T-cell (primary cell): Measurements from ENCODE around the gene DTX4. TPM values are rescaled to one million over a fixed set of nuclear protein-coding genes. Genes with fewer than 3 reads are reported as not detected.

ENCODE experiments used
- ATAC-seq, 4 experiments: fragments of 200-7000 bp in 3 of 4; fragments of 150-1000 bp in 1 of 4; cut with Tn5 transposase; replicated peaks in 1 of 4; 1 replicate in 3 of 4; 2 replicates in 1 of 4; pipeline ENCODE4 v1.10.0; 2021; ENCODE audit warnings: moderate library complexity in 3 of 4, mild to moderate bottlenecking in 2 of 4, moderate number of reproducible peaks in 1 of 4
- CTCF ChIA-PET, 2 donors: fragments of 300-600 bp; sonication (Branson Sonifier 250); formaldehyde crosslinking; loops; one replicate each; lab custom pipeline; 2022; ENCODE audit warnings: antibody characterized with exemption in 2 of 2; lab: Charles Lee
- POLR2A ChIA-PET, 2 donors: fragments of 300-600 bp; sonication (Branson Sonifier 250); formaldehyde crosslinking; loops; one replicate each; lab custom pipeline; 2022; ENCODE audit warnings: antibody characterized with exemption in 2 of 2; lab: Charles Lee
- DNase-seq, 35 experiments: peaks; one replicate each; pipeline versions ENCODE4 v3.0.0 to v3.0.0-alpha.2; 2013 to 2023
- H3K27ac ChIP-seq: one replicate; pipeline ENCODE4 v1.5.1; 2013; ENCODE audit warnings: low read length
- H3K27me3 ChIP-seq, 2 experiments: replicated peaks in 1 of 2; 1 replicate in 1 of 2; 2 replicates in 1 of 2; pipeline versions ENCODE4 v1.6.1 to v1.7.0; 2013; ENCODE audit warnings: low read length in 1 of 2, mixed read lengths in 1 of 2; ENCODE audit not compliant: control insufficient read depth in 2 of 2, insufficient read depth in 2 of 2; ENCODE audit errors: extremely low read depth in 1 of 2
- H3K36me3 ChIP-seq, 2 donors: 1 replicate in 1 of 2; 2 replicates in 1 of 2; pipeline versions ENCODE4 v1.6.1 to v1.7.0; 2013; ENCODE audit warnings: low read length in 1 of 2; ENCODE audit not compliant: control insufficient read depth in 2 of 2, insufficient read depth in 1 of 2; ENCODE audit errors: extremely low read depth in 1 of 2
- H3K4me1 ChIP-seq, 2 experiments: 1 replicate in 1 of 2; 2 replicates in 1 of 2; pipeline versions ENCODE4 v1.6.1 to v1.7.0; 2013; ENCODE audit warnings: low read length in 2 of 2, mixed read lengths in 1 of 2; ENCODE audit not compliant: insufficient read depth in 2 of 2, control insufficient read depth in 1 of 2; ENCODE audit errors: extremely low read depth in 1 of 2
- H3K4me3 ChIP-seq, 2 donors: 1 replicate in 1 of 2; 2 replicates in 1 of 2; pipeline versions ENCODE4 v1.5.1 to v1.7.0; 2013; ENCODE audit warnings: mild to moderate bottlenecking in 2 of 2, low read length in 1 of 2, moderate library complexity in 1 of 2; ENCODE audit not compliant: control insufficient read depth in 1 of 2; ENCODE audit errors: extremely low read depth in 1 of 2
- H3K9me3 ChIP-seq: 2 replicates; pipeline ENCODE4 v1.7.0; 2013
- H3K27ac Mint-ChIP-seq, 2 donors: one replicate each; pipeline ENCODE4 v1.8.0; 2020 to 2021; ENCODE audit warnings: mild to moderate bottlenecking in 2 of 2, mixed read lengths in 2 of 2
- H3K27me3 Mint-ChIP-seq, 2 donors: one replicate each; pipeline ENCODE4 v1.8.0; 2021 to 2022; ENCODE audit warnings: mixed read lengths in 2 of 2
- H3K36me3 Mint-ChIP-seq: one replicate; pipeline ENCODE4 v1.8.0; 2021; ENCODE audit warnings: mixed read lengths
- H3K4me1 Mint-ChIP-seq, 3 donors: one replicate each; pipeline ENCODE4 v1.8.0; 2020 to 2022; ENCODE audit warnings: mixed read lengths in 3 of 3, mild to moderate bottlenecking in 1 of 3
- H3K4me3 Mint-ChIP-seq, 3 donors: one replicate each; pipeline ENCODE4 v1.8.0; 2020 to 2022; ENCODE audit warnings: mild to moderate bottlenecking in 3 of 3, mixed read lengths in 3 of 3, moderate library complexity in 3 of 3
- H3K9me3 Mint-ChIP-seq, 3 donors: one replicate each; pipeline ENCODE4 v1.8.0; 2020 to 2022; ENCODE audit warnings: mixed read lengths in 3 of 3
- WGBS: methylation state at CpG from one replicate; pipeline ENCODE4 v1.1.5; 2013; ENCODE audit warnings: missing lambda C conversion rate; ENCODE audit not compliant: insufficient coverage; 5-methylcytosine and 5-hydroxymethylcytosine counted together
- total RNA-seq, 35 experiments: library from RNA in 6 of 35; stranded (reverse) in 6 of 35; fragments of 120-200 nt in 1 of 35; gene quantifications; one replicate each; pipeline versions ENCODE4 v1.2.1 to v1.2.4 and lab custom pipeline; 2013 to 2026

DTX4 gene
- total RNA-seq, 5 donors from 2014 or later (not counting 1 experiment from before 2014, with no cell fraction given): 0.70 to 3.7 (median 2.1) TPM

GRCh38 chr11:59174664-59175033 lies 2.7 kb downstream of the DTX4 start:
- Histone ChIP-seq H3K9me3 (no peaks in the 10 kb centered on the region), H3K27ac (no peak overlapping the region), H3K4me1 (peaks cover 2 to 19% of the 10 kb centered on the region in 2 experiments), H3K4me3 (no peak overlapping the region), H3K36me3 (no peaks in the 10 kb centered on the region), H3K27me3 (peaks cover 0 to 10% of the 10 kb centered on the region in 2 experiments)
- no peak overlapping the region for H3K4me3 Mint-ChIP-seq
- no peak overlapping the region for H3K27ac Mint-ChIP-seq
- peaks cover 6 to 7% of the 10 kb centered on the region in 2 donors for H3K27me3 Mint-ChIP-seq
- CTCF ChIA-PET: interaction anchor here (0.7 to 2.2 kb wide), 6 partner anchors 12 to 91 kb away, joined by 3 to 7 read pairs (median 3); no protein-coding TSS in a partner anchor
- 82% methylated on average over 6 of the region's 7 CpGs for WGBS
- no peaks in the 10 kb centered on the region for H3K36me3 Mint-ChIP-seq
- peaks cover 0 to 4% (median 4%) of the 10 kb centered on the region in 3 donors for H3K9me3 Mint-ChIP-seq
- ATAC-seq (no peak), DNase-seq (no peak)
- peaks cover 7 to 14% (median 9%) of the 10 kb centered on the region in 3 donors for H3K4me1 Mint-ChIP-seq
- POLR2A ChIA-PET: no interaction called here

- DNase-seq (no peak), ATAC-seq (no peak)
- ChIA-PET CTCF (interaction anchor here (1.1 to 2.2 kb wide), 5 partner anchors 11 to 91 kb away, joined by 3 to 7 read pairs (median 3); no protein-coding TSS in a partner anchor), POLR2A (no interaction called here)
- Mint-ChIP-seq H3K9me3 (peaks cover 0 to 7% (median 4%) of the 10 kb centered on the region in 3 donors), H3K36me3 (no peaks in the 10 kb centered on the region), H3K27ac (peak overlapping the region in 1 of 2 donors; percentile 41), H3K4me1 (peaks cover 7 to 14% (median 9%) of the 10 kb centered on the region in 3 donors), H3K27me3 (peaks cover 6 to 7% of the 10 kb centered on the region in 2 donors), H3K4me3 (no peak overlapping the region)
- WGBS: 57% methylated on average over 1 of the region's 4 CpGs
- H3K4me3 ChIP-seq: no peak overlapping the region
- H3K4me1 ChIP-seq: peaks cover 2 to 19% of the 10 kb centered on the region in 2 experiments
- peaks cover 0 to 10% of the 10 kb centered on the region in 2 experiments for H3K27me3 ChIP-seq
- no peak overlapping the region for H3K27ac ChIP-seq
- H3K9me3 ChIP-seq: no peaks in the 10 kb centered on the region
- no peaks in the 10 kb centered on the region for H3K36me3 ChIP-seq
Observed at GRCh38 chr11:59175091-59175501, 3.2 kb downstream of the DTX4 start.

GRCh38 chr11:59176330-59176729 lies 4.4 kb downstream of the DTX4 start:
- Histone ChIP-seq H3K36me3 (no peaks in the 10 kb centered on the region), H3K27me3 (peaks cover 0 to 10% of the 10 kb centered on the region in 2 experiments), H3K4me1 (peaks cover 2 to 18% of the 10 kb centered on the region in 2 experiments), H3K27ac (no peak overlapping the region), H3K9me3 (no peaks in the 10 kb centered on the region), H3K4me3 (no peak overlapping the region)
- Mint-ChIP-seq H3K4me3 (no peak overlapping the region), H3K4me1 (peaks cover 7 to 14% (median 9%) of the 10 kb centered on the region in 3 donors), H3K9me3 (peaks cover 0 to 7% (median 4%) of the 10 kb centered on the region in 3 donors), H3K36me3 (no peaks in the 10 kb centered on the region), H3K27me3 (peaks cover 6 to 7% of the 10 kb centered on the region in 2 donors), H3K27ac (no peak overlapping the region)
- WGBS: 82% methylated on average over 5 of the region's 7 CpGs
- ChIA-PET CTCF (no interaction called here), POLR2A (interaction anchor here in 1 of 2 donors (0.6 kb wide), 1 partner anchor 9 kb away, joined by 3 read pairs; no protein-coding TSS in a partner anchor)
- no peak for ATAC-seq
- no peak for DNase-seq

- no peak overlapping the region for H3K4me3 Mint-ChIP-seq
- Histone ChIP-seq H3K9me3 (no peaks in the 10 kb centered on the region), H3K4me1 (peaks cover 0 to 4% of the 10 kb centered on the region in 2 experiments), H3K27ac (no peak overlapping the region), H3K4me3 (no peak overlapping the region), H3K36me3 (no peaks in the 10 kb centered on the region), H3K27me3 (peaks cover 0 to 4% of the 10 kb centered on the region in 2 experiments)
- no peak overlapping the region for H3K27ac Mint-ChIP-seq
- DNase-seq (no peak), ATAC-seq (no peak)
- no peaks in the 10 kb centered on the region for H3K27me3 Mint-ChIP-seq
- peaks cover 0 to 7% (median under 1%) of the 10 kb centered on the region in 3 donors for H3K4me1 Mint-ChIP-seq
- peaks cover 0 to 7% (median 4%) of the 10 kb centered on the region in 3 donors for H3K9me3 Mint-ChIP-seq
- ChIA-PET CTCF (interaction anchor here in 1 of 2 donors (1.0 kb wide), 1 partner anchor 43 kb away, joined by 3 read pairs; no protein-coding TSS in a partner anchor), POLR2A (no interaction called here)
- H3K36me3 Mint-ChIP-seq: peaks cover 5% of the 10 kb centered on the region
Observed at GRCh38 chr11:59178402-59178801, 6.5 kb downstream of the DTX4 start.

- Mint-ChIP-seq H3K36me3 (peaks cover 5% of the 10 kb centered on the region), H3K27ac (no peak overlapping the region), H3K4me1 (peaks cover 0 to 4% (median 0%) of the 10 kb centered on the region in 3 donors), H3K27me3 (no peaks in the 10 kb centered on the region), H3K9me3 (peaks cover 0 to 7% (median 4%) of the 10 kb centered on the region in 3 donors), H3K4me3 (no peak overlapping the region)
- ChIA-PET CTCF (interaction anchor here (0.5 to 1.5 kb wide), 4 partner anchors 8 to 84 kb away, joined by 3 to 7 read pairs (median 4); no protein-coding TSS in a partner anchor), POLR2A (no interaction called here)
- ATAC-seq (no peak), DNase-seq (no peak)
- H3K27ac ChIP-seq: no peak overlapping the region
- H3K36me3 ChIP-seq: no peaks in the 10 kb centered on the region
- no peaks in the 10 kb centered on the region for H3K4me1 ChIP-seq
- 100% methylated on average over 1 of the region's 2 CpGs for WGBS
- H3K4me3 ChIP-seq: no peak overlapping the region
- no peaks in the 10 kb centered on the region for H3K9me3 ChIP-seq
- H3K27me3 ChIP-seq: peaks cover 0 to 3% of the 10 kb centered on the region in 2 experiments
Observed at GRCh38 chr11:59179121-59179520, 7.2 kb downstream of the DTX4 start.

- Histone ChIP-seq H3K4me3 (no peak overlapping the region), H3K9me3 (no peaks in the 10 kb centered on the region), H3K27me3 (peaks cover 0 to 6% of the 10 kb centered on the region in 2 experiments), H3K27ac (no peak overlapping the region), H3K4me1 (no peaks in the 10 kb centered on the region), H3K36me3 (no peaks in the 10 kb centered on the region)
- no peak overlapping the region for H3K27ac Mint-ChIP-seq
- peaks cover 5% of the 10 kb centered on the region for H3K36me3 Mint-ChIP-seq
- peaks cover 0 to 7% (median 4%) of the 10 kb centered on the region in 3 donors for H3K9me3 Mint-ChIP-seq
- H3K4me3 Mint-ChIP-seq: no peak overlapping the region
- no peaks in the 10 kb centered on the region for H3K27me3 Mint-ChIP-seq
- ChIA-PET POLR2A (interaction anchor here in 1 of 2 donors (0.7 kb wide), 1 partner anchor 114 kb away, joined by 3 read pairs; no protein-coding TSS in a partner anchor), CTCF (interaction anchor here (0.6 to 1.5 kb wide), 9 partner anchors 9 to 494 kb away, joined by 3 to 16 read pairs (median 3); partner anchors contain the start of gene DTX4 (in 1 of the 2))
- WGBS: no CpG with 5 or more reads among the region's 2 CpGs
- no peaks in the 10 kb centered on the region for H3K4me1 Mint-ChIP-seq
- ATAC-seq (no peak), DNase-seq (no peak)
Observed at GRCh38 chr11:59180168-59180776, 8.3 kb downstream of the DTX4 start.
